OCI-LY3 (cell line): ENCODE measurements around the gene CCT4.

Experiments
- H2AFZ ChIP-seq: fragments of 200-600, 300-600 bp; shearing (Covaris generic); 2 replicates; pipeline ENCODE4 v1.6.0; 2014; ENCODE audit warnings: antibody characterized with exemption, low read depth, low read length
- H3K27ac ChIP-seq: fragments of 200-600, 300-600 bp; sonication (generic); 2 replicates; pipeline ENCODE4 v1.5.1; 2014; ENCODE audit warnings: mild to moderate bottlenecking, low read length, moderate library complexity, mixed read lengths
- H3K27me3 ChIP-seq: fragments of 200-600, 300-600 bp; sonication (generic); 2 replicates; pipeline ENCODE4 v1.6.1; 2014; ENCODE audit warnings: low read depth, low read length, mixed read lengths
- H3K36me3 ChIP-seq: fragments of 200-600, 300-600 bp; sonication (generic); replicated peaks from 2 replicates; pipeline ENCODE3; 2014; ENCODE audit warnings: low read depth, low read length, mixed read lengths
- H3K4me1 ChIP-seq: fragments of 300-600, 200-600 bp; sonication (generic); 2 replicates; pipeline ENCODE4 v1.6.1; 2014; ENCODE audit warnings: low read length, mixed read lengths
- H3K4me2 ChIP-seq: fragments of 200-600, 300-600 bp; sonication (generic); 2 replicates; pipeline ENCODE4 v1.6.1; 2014; ENCODE audit warnings: low read length, mixed read lengths
- H3K4me3 ChIP-seq: fragments of 300-600, 200-600 bp; sonication (generic); 2 replicates; pipeline ENCODE4 v1.5.1; 2014; ENCODE audit warnings: antibody characterized with exemption, mild to moderate bottlenecking, low read length, moderate library complexity
- H3K79me2 ChIP-seq: fragments of 300-600, 200-600 bp; shearing (Covaris generic); 2 replicates; pipeline ENCODE4 v1.6.1; 2014; ENCODE audit warnings: mild to moderate bottlenecking, low read length, mixed read lengths
- H3K9ac ChIP-seq: fragments of 300-600, 200-600 bp; shearing (Covaris generic); 2 replicates; pipeline ENCODE4 v1.6.0; 2014; ENCODE audit warnings: mild to moderate bottlenecking, low read length, moderate library complexity
- H3K9me3 ChIP-seq: fragments of 200-600, 300-600 bp; shearing (Covaris generic); 2 replicates; pipeline ENCODE4 v1.6.1; 2014; ENCODE audit warnings: low read length, mixed read lengths; ENCODE audit not compliant: insufficient read depth
- H4K20me1 ChIP-seq: fragments of 200-600, 300-600 bp; sonication (generic); 2 replicates; pipeline ENCODE4 v1.6.1; 2016; ENCODE audit warnings: low read length, mixed read lengths; ENCODE audit not compliant: insufficient read depth
- EZH2phosphoT487 ChIP-seq: fragments of 200-600 bp; shearing (Covaris generic); IDR thresholded peaks from 2 replicates; pipeline ENCODE4 v1.6.1; 2018; ENCODE audit warnings: antibody characterized with exemption, mixed run types, low read depth
- TF ChIP-seq, protein P1 (sequence below): fragments of 200-600, 300-600 bp; sonication (generic); IDR thresholded peaks from 2 replicates; pipeline ENCODE4 v1.5.1; 2014; ENCODE audit warnings: antibody characterized with exemption, low read length, low read depth

Gene CCT4

DNA sequence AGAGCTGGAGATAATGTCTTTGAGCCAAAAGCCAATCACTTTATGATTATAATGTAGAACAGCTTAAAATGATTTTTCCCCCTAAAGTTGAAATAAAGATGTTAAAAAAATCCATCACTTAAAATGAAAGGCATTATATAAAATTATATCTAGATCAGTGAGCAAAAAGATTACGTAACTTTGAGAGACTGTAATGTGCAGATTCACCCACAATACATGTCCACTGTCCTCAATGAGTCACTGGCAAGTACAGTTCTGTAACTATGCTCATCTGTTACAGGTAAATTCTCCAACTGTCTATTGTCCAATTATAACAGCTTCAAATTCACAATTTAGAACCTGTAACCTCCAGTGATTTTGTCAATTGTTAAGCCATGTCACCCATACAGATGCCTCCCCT is 53.6 kb downstream of the CCT4 start:
- no peak overlapping the region for H3K4me2 ChIP-seq

DNA sequence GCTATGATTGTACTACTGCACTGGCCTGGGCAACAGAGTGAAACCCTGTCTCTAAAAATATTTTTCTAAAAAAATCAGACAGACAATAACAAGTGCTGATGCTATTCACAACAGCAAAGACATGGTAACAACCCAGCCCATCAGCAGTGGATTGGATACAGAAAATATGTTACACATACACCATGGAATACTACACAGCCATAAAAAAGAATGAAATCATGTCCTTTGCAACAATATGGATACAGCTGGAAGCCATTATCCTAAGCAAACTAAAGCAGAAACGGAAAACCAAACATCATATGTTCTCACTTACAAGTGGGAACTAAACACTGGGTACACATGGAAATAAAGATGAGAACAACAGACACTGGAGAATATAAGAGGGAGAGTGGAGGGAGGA is 54.5 kb downstream of the CCT4 start:
- no peaks in the 10 kb centered on the region for H3K27me3 ChIP-seq
- H3K4me2 ChIP-seq: no peak overlapping the region
- no peaks in the 10 kb centered on the region for H3K9me3 ChIP-seq
- no peaks in the 10 kb centered on the region for H3K79me2 ChIP-seq
- no peak overlapping the region for H2AFZ ChIP-seq
- no peak overlapping the region for H3K27ac ChIP-seq
- H4K20me1 ChIP-seq: no peaks in the 10 kb centered on the region
- H3K9ac ChIP-seq: no peak overlapping the region
- TF ChIP-seq, protein P1, sequence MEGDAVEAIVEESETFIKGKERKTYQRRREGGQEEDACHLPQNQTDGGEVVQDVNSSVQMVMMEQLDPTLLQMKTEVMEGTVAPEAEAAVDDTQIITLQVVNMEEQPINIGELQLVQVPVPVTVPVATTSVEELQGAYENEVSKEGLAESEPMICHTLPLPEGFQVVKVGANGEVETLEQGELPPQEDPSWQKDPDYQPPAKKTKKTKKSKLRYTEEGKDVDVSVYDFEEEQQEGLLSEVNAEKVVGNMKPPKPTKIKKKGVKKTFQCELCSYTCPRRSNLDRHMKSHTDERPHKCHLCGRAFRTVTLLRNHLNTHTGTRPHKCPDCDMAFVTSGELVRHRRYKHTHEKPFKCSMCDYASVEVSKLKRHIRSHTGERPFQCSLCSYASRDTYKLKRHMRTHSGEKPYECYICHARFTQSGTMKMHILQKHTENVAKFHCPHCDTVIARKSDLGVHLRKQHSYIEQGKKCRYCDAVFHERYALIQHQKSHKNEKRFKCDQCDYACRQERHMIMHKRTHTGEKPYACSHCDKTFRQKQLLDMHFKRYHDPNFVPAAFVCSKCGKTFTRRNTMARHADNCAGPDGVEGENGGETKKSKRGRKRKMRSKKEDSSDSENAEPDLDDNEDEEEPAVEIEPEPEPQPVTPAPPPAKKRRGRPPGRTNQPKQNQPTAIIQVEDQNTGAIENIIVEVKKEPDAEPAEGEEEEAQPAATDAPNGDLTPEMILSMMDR: no peak
- TF ChIP-seq EZH2phosphoT487: no peak
- H3K4me3 ChIP-seq: no peak overlapping the region
- H3K36me3 ChIP-seq: peaks cover 4% of the 10 kb centered on the region
- no peaks in the 10 kb centered on the region for H3K4me1 ChIP-seq

More for the DNA sequence above, 53.6 kb downstream of the CCT4 start:
- H2AFZ ChIP-seq: no peak overlapping the region
- H3K79me2 ChIP-seq: no peaks in the 10 kb centered on the region
- no peak overlapping the region for H3K4me3 ChIP-seq
- TF ChIP-seq, protein P1: no peak
- no peak for TF ChIP-seq EZH2phosphoT487
- H3K4me1 ChIP-seq: no peaks in the 10 kb centered on the region
- H3K36me3 ChIP-seq: peaks cover 4% of the 10 kb centered on the region
- H3K27ac ChIP-seq: no peak overlapping the region
- H3K27me3 ChIP-seq: no peaks in the 10 kb centered on the region
- no peak overlapping the region for H3K9ac ChIP-seq
- no peaks in the 10 kb centered on the region for H3K9me3 ChIP-seq
- H4K20me1 ChIP-seq: no peaks in the 10 kb centered on the region

DNA sequence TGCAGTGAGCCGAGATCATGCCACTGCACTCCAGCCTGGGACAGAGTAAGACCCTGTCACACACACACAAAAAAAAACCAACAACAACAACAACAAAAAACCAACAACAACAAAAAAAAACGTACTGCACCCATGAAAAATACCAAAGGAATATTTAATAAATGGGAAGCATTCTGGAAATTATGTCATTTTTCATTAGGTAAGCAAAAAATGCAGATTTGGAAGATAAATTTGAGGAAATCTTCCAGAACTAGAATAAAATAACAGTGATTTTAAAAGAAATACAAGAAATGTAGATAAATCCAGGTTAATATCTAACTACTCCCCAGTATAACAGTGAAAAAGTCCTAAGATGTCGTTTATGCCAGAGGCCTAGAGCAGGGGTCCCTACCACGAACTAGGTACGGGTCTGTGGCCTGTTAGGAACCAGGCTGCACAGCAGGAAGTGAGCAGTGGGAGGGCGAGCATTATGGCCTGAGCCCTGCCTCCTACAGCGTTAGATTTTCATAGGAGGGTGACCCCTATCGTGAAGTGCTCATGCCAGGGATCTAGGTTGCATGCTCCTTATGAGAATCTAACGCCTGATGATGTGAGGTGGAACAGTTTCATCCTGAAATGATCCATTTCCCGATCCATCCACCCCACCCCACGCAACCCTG is 56.1 kb downstream of the CCT4 start:
- no peaks in the 10 kb centered on the region for H3K9me3 ChIP-seq

DNA sequence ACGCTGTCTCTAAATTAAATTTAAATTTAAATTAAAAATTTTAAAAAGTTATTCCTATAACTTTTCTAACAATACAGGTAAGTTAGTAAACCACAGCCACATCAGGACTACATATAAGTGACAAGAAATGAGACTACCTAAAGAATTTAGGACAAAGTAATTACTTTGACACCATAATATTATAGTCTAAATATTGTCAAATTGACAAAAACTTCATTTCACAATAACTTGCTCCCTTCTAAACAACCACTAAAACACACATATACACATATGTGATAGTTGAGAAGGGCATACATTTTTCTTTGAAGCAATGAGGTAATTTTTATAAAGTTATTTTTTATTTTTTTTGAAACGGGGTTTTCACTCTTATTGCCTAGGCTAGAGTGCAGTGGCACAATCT is 66.2 kb downstream of the CCT4 start:
- TF ChIP-seq EZH2phosphoT487: no peak
- TF ChIP-seq, protein P1: no peak
- no peak overlapping the region for H2AFZ ChIP-seq
- no peak overlapping the region for H3K27ac ChIP-seq
- H3K4me1 ChIP-seq: no peaks in the 10 kb centered on the region
- H3K27me3 ChIP-seq: no peaks in the 10 kb centered on the region
- H3K4me3 ChIP-seq: no peak overlapping the region
- no peaks in the 10 kb centered on the region for H3K36me3 ChIP-seq
- no peak overlapping the region for H3K4me2 ChIP-seq
- H4K20me1 ChIP-seq: no peaks in the 10 kb centered on the region
- no peaks in the 10 kb centered on the region for H3K9me3 ChIP-seq
- no peaks in the 10 kb centered on the region for H3K79me2 ChIP-seq
- no peak overlapping the region for H3K9ac ChIP-seq

More for the DNA sequence above, 56.1 kb downstream of the CCT4 start:
- H3K27ac ChIP-seq: no peak overlapping the region
- no peaks in the 10 kb centered on the region for H3K4me1 ChIP-seq
- TF ChIP-seq EZH2phosphoT487: no peak
- TF ChIP-seq, protein P1: no peak
- no peak overlapping the region for H3K4me3 ChIP-seq
- no peaks in the 10 kb centered on the region for H4K20me1 ChIP-seq
- no peaks in the 10 kb centered on the region for H3K27me3 ChIP-seq
- peaks cover 4% of the 10 kb centered on the region for H3K36me3 ChIP-seq
- no peak overlapping the region for H3K9ac ChIP-seq
- H2AFZ ChIP-seq: no peak overlapping the region
- H3K4me2 ChIP-seq: no peak overlapping the region
- no peaks in the 10 kb centered on the region for H3K79me2 ChIP-seq
